HG02798 (cell line): Measurements from ENCODE around the gene OSGEPL1.
A peak's percentile ranks its signal among the peaks of the same experiment; 100 is the strongest.
"Not testable (repeated sequence)": the region's sequence is repeated elsewhere in the genome, so short reads cannot be mapped to it uniquely, and the experiment has no call there.

Source experiments
- ATAC-seq: cut with Tn5 transposase; IDR thresholded peaks from one replicate; pipeline ENCODE4 v1.9.1; 2021; ENCODE audit warnings: mild to moderate bottlenecking; ENCODE audit not compliant: unreplicated experiment, poor library complexity

OSGEPL1 gene

GRCh38 chr2:189762551-189763298 is at the start of gene OSGEPL1:
Gene OSGEPL1, minus strand, starts transcription at chr2:189762792. Its CDS starts 1,152 bp downstream, at chr2:189761640.
- peak; percentile 97 for ATAC-seq

- ATAC-seq = no peak
Measured at GRCh38 chr2:189803431-189803830, 40.8 kb upstream of the OSGEPL1 start.

GRCh38 chr2:189802396-189802912 is 39.9 kb upstream of the OSGEPL1 start:
- no peak for ATAC-seq

GRCh38 chr2:189799531-189799930 is 36.9 kb upstream of the OSGEPL1 start:
- ATAC-seq = no peak

- no peak for ATAC-seq
Measured at GRCh38 chr2:189799030-189799331, 36.4 kb upstream of the OSGEPL1 start.

GRCh38 chr2:189798312-189799029 is 35.9 kb upstream of the OSGEPL1 start:
- peak; percentile 73 for ATAC-seq

- no peak for ATAC-seq
Measured at GRCh38 chr2:189797902-189798301, 35.3 kb upstream of the OSGEPL1 start.

- no peak for ATAC-seq
Measured at GRCh38 chr2:189794310-189794709, 31.7 kb upstream of the OSGEPL1 start.

GRCh38 chr2:189791338-189792042 is 28.9 kb upstream of the OSGEPL1 start:
- ATAC-seq = peak; percentile 56

GRCh38 chr2:189783927-189784867 is 21.6 kb upstream of the OSGEPL1 start, which contains the start of the genes ORMDL1 and PMS1:
Gene ORMDL1, minus strand, starts transcription at chr2:189784339. Its CDS starts 1,744 bp downstream, at chr2:189782595.
Gene PMS1, plus strand, starts transcription at chr2:189784450. Its CDS starts 7,360 bp downstream, at chr2:189791810.
- ATAC-seq = peak; percentile 94

- ATAC-seq = peak; percentile 15
Measured at GRCh38 chr2:189783451-189783926, 20.9 kb upstream of the OSGEPL1 start.

GRCh38 chr2:189782221-189782671 is 19.7 kb upstream of the OSGEPL1 start:
- no peak for ATAC-seq

GRCh38 chr2:189772212-189772611 is 9.6 kb upstream of the OSGEPL1 start:
- ATAC-seq = no peak

- no peak for ATAC-seq
Measured at GRCh38 chr2:189770590-189771322, 8.2 kb upstream of the OSGEPL1 start.

GRCh38 chr2:189763908-189764661 is 1.5 kb upstream of the OSGEPL1 start:
- ATAC-seq = no peak

GRCh38 chr2:189762229-189762550 is 402 bp downstream of the OSGEPL1 start:
- no peak for ATAC-seq

GRCh38 chr2:189760154-189760553 is 2.4 kb downstream of the OSGEPL1 start:
- not testable (repeated sequence) for ATAC-seq

- ATAC-seq = no peak
Measured at GRCh38 chr2:189756311-189756952, 6.2 kb downstream of the OSGEPL1 start.
